ENCODE measurements around the gene PEX11G.
"Not testable (repeated sequence)": the region's sequence is repeated elsewhere in the genome, so short reads cannot be mapped to it uniquely, and the experiment has no call there.

DNA sequence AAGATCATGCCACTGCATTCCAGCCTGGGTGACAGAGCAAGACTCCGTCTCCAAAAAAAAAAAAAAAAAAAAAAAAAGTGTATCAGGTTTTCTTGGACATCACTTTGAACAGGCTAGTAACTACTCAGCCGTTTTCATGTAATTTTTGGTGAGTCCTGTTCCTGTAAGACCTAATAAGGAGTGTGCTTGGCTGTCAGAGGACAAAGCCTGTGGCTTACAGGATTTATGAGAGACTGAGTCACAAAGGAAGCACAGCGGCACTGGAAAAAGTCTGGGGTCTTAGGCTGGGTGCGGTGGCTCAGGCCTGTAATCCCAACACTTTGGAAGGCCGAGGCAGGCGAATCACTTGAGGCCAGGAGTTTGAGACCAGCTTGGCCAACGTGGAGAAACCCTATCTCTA is 55.4 kb downstream of the PEX11G start:
- TF ChIP-seq, protein P1, sequence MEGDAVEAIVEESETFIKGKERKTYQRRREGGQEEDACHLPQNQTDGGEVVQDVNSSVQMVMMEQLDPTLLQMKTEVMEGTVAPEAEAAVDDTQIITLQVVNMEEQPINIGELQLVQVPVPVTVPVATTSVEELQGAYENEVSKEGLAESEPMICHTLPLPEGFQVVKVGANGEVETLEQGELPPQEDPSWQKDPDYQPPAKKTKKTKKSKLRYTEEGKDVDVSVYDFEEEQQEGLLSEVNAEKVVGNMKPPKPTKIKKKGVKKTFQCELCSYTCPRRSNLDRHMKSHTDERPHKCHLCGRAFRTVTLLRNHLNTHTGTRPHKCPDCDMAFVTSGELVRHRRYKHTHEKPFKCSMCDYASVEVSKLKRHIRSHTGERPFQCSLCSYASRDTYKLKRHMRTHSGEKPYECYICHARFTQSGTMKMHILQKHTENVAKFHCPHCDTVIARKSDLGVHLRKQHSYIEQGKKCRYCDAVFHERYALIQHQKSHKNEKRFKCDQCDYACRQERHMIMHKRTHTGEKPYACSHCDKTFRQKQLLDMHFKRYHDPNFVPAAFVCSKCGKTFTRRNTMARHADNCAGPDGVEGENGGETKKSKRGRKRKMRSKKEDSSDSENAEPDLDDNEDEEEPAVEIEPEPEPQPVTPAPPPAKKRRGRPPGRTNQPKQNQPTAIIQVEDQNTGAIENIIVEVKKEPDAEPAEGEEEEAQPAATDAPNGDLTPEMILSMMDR (IDR thresholded peaks at IDR 0.05; ENCODE audit: poor library complexity), result not testable (repeated sequence)
- not testable (repeated sequence) for TF ChIP-seq EZH2 (IDR thresholded peaks at IDR 0.05; ENCODE audit: borderline replicate concordance)
